SH-SY5Y (cell line): ENCODE measurements around the gene CERCAM.

Experiments used
- GATA2 ChIP-seq: IDR thresholded peaks from 2 replicates; pipeline ENCODE4 v1.6.1; 2011; ENCODE audit warnings: mild to moderate bottlenecking, low read depth, low read length
- GATA3 ChIP-seq: IDR thresholded peaks from 2 replicates; pipeline ENCODE4 v1.6.1; 2011; ENCODE audit warnings: low read depth, mild to moderate bottlenecking, low read length, moderate library complexity

DNA sequence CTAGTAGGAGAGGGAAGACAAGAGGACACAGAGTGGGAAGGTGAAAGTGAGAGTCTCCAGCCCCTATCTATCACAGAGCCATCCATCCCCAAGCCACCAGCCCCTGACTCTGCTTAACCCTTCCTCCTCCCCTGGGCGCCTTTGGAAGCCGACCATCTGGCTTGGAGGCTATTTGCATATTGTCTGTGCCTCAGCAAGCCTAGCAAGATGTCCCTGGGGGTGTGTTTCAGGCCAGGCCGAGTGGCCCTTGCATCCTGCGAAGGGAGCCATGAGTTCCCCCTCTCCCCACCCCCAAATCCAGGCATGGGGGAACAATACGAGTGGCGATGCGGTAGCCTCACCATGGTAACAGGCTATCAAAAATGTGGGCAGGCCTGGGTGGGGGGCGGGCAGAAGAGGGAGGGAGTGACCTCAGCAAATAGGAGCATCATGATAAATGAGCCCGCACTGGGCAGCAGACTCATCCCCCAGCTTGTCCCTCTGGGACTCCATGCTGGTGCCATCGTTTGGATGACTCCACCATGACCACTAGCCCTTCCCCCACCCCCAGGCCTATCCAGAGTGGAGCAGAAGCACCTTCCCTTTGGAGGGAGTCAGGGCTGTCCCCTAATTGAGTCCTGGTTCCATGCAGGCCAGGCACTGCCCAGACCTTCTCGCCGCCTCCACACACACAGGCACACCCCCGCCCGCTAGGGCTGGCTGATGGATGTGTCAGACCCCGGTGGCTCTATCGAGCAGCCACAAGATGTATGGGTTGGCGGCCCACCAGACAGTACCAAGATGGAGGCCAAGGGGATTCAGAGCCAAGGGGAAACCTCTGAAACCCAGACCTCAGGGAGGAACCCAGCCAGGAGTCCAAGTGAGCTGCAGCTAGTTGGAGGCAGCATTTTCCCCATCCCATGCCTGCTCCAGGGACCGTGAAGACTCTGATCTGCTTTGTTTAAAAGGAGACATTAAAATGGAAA, 34.9 kb upstream of the CERCAM start:
- TF ChIP-seq GATA2 (no peak), GATA3 (no peak)
